ENCODE data around the gene GOLGB1.
"Not testable (repeated sequence)": the region's sequence is repeated elsewhere in the genome, so short reads cannot be mapped to it uniquely, and the experiment has no call there.

Gene GOLGB1

GRCh38 chr3:121688747-121689146, 60.8 kb downstream of the GOLGB1 start:
- not testable (repeated sequence) for DNase-seq

GRCh38 chr3:121681792-121682191, 67.7 kb downstream of the GOLGB1 start:
- DNase-seq = no peak

GRCh38 chr3:121677141-121677540, 72.4 kb downstream of the GOLGB1 start:
- DNase-seq = peak in 1 of 2 experiments; percentile 66

GRCh38 chr3:121670676-121671075, 78.9 kb downstream of the GOLGB1 start:
- no peak for DNase-seq

GRCh38 chr3:121667333-121667732, 82.2 kb downstream of the GOLGB1 start:
- DNase-seq = no peak

GRCh38 chr3:121665488-121665887, 84.1 kb downstream of the GOLGB1 start:
- DNase-seq = no peak

GRCh38 chr3:121663171-121663847, 86.2 kb downstream of the GOLGB1 start:
- no peak for DNase-seq

GRCh38 chr3:121662742-121663141, 86.8 kb downstream of the GOLGB1 start:
- no peak for DNase-seq

GRCh38 chr3:121661376-121661775, 88.2 kb downstream of the GOLGB1 start:
- no peak for DNase-seq

- peak in 1 of 2 experiments; percentile 14 for DNase-seq
These were observed 89.0 kb downstream of the GOLGB1 start, which contains the start of gene HCLS1 for GRCh38 chr3:121660356-121661171. HCLS1 (minus strand) TSS chr3:121660903; CDS start chr3:121658347, 2,556 bp downstream.

- DNase-seq = no peak
These were observed 90.0 kb downstream of the GOLGB1 start for GRCh38 chr3:121659586-121659985.

- no peak for DNase-seq
These were observed 90.7 kb downstream of the GOLGB1 start for GRCh38 chr3:121658716-121659435.

- DNase-seq = no peak
These were observed 94.8 kb downstream of the GOLGB1 start for GRCh38 chr3:121654493-121655385.

- DNase-seq = no peak
These were observed 97.9 kb downstream of the GOLGB1 start for GRCh38 chr3:121651684-121652083.

GRCh38 chr3:121649645-121650044, 99.9 kb downstream of the GOLGB1 start:
- no peak for DNase-seq

- no peak for DNase-seq
These were observed 101.2 kb downstream of the GOLGB1 start for GRCh38 chr3:121648219-121648958.

GRCh38 chr3:121645054-121645453, 104.5 kb downstream of the GOLGB1 start:
- no peak for DNase-seq

GRCh38 chr3:121642601-121643314, 106.8 kb downstream of the GOLGB1 start:
- DNase-seq = no peak

GRCh38 chr3:121641127-121641526, 108.4 kb downstream of the GOLGB1 start:
- no peak for DNase-seq

- DNase-seq = no peak
These were observed 111.6 kb downstream of the GOLGB1 start for GRCh38 chr3:121637922-121638321.

GRCh38 chr3:121630355-121630754, 119.2 kb downstream of the GOLGB1 start:
- DNase-seq = no peak

Data from NCI-H524 (cell line).